Renal cortex interstitium (tissue), 11 donors: ENCODE results near the gene KHDC1. TPM values are rescaled to one million over a fixed set of nuclear protein-coding genes. Genes with fewer than 3 reads are reported as not detected.
"Not testable (repeated sequence)": the region's sequence is repeated elsewhere in the genome, so short reads cannot be mapped to it uniquely, and the experiment has no call there.

Experiments
- DNase-seq, 11 donors: peaks; one replicate each; pipeline ENCODE4 v3.0.0-alpha.2; 2013; ENCODE audit warnings: low read depth in 9 of 11, low spot score in 4 of 11; ENCODE audit errors: extremely low read depth in 1 of 11
- polyA plus RNA-seq, 3 donors: library from polyadenylated mRNA; unstranded; fragments of 120-200 nt; gene quantifications; one replicate each; pipeline ENCODE4 v1.2.1, GENCODE V29; 2013; ENCODE audit not compliant: insufficient read length in 3 of 3

The KHDC1 gene
- polyA plus RNA-seq, 3 donors = 6.2 to 9.1 (median 7.9) TPM

DNA sequence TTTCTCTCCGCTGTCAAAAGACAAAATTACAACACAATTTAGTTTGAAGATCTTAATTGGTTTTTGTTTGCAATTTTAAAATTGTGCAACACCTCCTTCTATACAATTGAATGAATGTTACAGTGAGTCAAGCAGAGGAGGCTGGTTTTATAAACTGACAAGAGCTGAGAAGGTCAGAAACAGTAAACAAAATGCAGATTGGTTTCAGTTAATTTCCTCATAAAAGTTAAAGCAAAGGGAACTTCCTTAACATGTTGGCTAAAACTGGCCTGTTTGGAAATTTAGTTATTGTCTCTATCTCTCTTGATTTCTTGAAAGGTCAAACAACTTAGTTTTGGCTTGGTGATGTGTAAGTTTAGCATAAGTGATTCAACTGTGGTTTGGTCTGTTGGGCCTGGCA lies 59.9 kb downstream of the KHDC1 start:
- no peak for DNase-seq

DNA sequence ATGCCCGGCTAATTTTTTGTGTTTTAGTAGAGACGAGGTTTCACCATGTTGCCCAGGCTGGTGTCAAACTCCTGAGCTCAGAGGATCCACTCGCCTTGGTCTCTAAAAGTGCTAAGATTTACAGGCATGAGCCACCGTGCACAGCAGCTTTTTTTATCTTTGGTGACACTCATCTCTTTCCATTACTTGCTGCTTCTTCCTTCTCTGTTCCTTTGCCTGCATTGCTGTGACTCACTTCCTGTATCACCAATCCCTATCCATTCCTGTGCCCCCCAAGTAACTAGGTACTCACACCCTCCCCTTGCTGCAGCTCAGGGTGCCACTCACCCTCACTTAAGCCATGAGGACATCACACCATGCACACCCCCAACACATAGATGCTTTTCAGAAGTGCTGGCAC lies 62.3 kb downstream of the KHDC1 start:
- DNase-seq = no peak

DNA sequence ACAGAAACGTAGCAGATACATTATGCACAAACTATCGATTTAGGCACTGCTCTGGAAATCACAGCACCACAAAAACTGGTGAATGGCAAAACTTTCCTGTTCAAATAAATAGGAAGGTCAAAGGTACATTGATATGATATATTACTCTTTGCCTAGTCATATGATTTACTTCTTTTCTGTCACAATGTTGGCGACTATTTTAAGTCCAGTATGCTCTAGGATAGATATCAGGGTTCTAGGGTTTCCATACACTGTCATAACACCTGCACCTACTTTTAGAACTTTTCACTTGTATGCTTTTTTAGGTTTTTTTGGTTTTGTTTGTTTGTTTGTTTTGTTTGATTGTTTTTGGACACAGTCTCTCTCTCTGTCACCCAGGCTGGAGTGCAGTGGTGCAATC lies 62.7 kb downstream of the KHDC1 start:
- DNase-seq = no peak

DNA sequence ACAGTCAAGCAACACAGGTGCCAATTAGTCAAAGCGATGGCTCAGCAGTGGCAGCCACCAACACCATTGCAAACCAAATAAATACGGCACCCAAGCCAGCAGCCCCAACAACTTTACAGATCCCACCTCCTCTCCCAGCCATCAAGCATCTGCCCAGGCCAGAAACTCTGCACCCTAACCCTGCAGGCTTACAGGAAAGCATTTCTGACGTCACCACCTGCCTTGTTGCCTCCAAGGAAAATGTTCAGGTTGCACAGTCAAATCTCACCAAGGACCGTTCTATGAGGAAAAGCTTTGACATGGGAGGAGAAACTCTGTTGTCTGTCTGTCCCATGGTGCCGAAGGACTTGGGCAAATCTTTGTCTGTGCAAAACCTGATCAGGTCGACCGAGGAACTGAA lies 68.3 kb downstream of the KHDC1 start:
- no peak for DNase-seq

DNA sequence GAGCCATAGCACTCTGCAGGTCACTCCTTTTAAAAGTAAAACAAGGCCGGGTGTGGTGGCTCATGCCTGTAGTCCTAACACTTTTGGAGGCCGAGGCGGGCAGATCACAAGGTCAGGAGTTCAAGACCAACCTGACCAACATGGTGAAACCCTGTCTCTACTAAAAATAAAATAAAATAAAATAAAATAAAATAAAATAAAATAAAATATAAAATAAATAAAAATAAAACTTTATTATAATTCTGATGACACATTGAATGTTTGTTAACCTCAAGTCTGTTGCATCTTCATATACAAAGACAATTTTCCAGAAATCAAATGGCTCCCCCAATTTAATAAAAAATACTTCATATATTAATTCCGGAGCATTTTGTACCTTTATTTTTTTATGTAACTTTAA lies 69.7 kb downstream of the KHDC1 start:
- not testable (repeated sequence) for DNase-seq

Other genes with a start within 250 kb of the KHDC1 start
- 1 to 10 TPM in 1 of 3 donors, under 1 TPM in 1, not detected in 1; 0.17 to 1.0 TPM for gene KHDC1L, start 37.7 kb downstream of the KHDC1 start, polyA plus RNA-seq
- gene DPPA5, start 91.1 kb upstream of the KHDC1 start, polyA plus RNA-seq = not detected
- under 1 TPM in 1 of 3 donors, not detected in 2; 0.20 TPM for gene KHDC3L, start 99.5 kb upstream of the KHDC1 start, polyA plus RNA-seq
- gene OOEP, start 106.7 kb upstream of the KHDC1 start, polyA plus RNA-seq = under 1 TPM in 2 of 3 donors, not detected in 1; 0.38 to 0.40 TPM
- 1 to 10 TPM in 1 of 3 donors, under 1 TPM in 2; 0.37 to 1.3 (median 0.62) TPM for gene DDX43, start 131.6 kb upstream of the KHDC1 start, polyA plus RNA-seq
- 1 to 10 TPM; 2.9 to 3.2 (median 3.1) TPM for gene CGAS, start 189.1 kb upstream of the KHDC1 start, polyA plus RNA-seq
- 10 to 100 TPM; 27.4 to 34.7 (median 30.3) TPM for gene MTO1, start 198.5 kb upstream of the KHDC1 start, polyA plus RNA-seq